Pons (tissue), 1 donor: Measurements from ENCODE around the gene HIGD1A.

Experiments used
- DNase-seq: peaks from one replicate; pipeline ENCODE4 v3.0.0-alpha.2; 2016; ENCODE audit warnings: low spot score

HIGD1A gene

DNA sequence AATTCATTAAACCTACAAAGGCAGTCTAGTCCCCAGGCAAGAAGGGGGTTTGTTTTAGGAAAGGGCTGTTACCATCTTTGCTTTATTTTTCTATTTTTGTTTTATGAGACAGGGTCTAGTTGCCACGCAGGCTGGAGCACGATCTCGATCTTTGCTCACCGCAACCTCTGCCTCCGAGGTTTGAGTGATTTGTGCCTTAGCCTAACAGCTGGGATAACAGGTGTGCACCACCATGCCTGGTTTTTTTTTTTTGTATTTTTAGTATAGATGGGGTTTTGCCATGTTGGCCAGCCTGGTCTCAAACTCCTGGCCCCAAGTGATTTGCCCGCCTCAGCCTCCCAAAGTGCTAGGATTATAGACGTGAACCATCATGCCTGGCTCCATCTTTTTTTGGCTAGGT lies 4.9 kb downstream of the HIGD1A start:
- DNase-seq: no peak

- no peak for DNase-seq
These were observed 7.9 kb downstream of the HIGD1A start for GRCh38 chr3:42796332-42796885.

GRCh38 chr3:42795621-42796181 lies 8.6 kb downstream of the HIGD1A start:
- DNase-seq: peak; percentile 59

- no peak for DNase-seq
These were observed 13.5 kb downstream of the HIGD1A start for GRCh38 chr3:42790714-42791229.

DNA sequence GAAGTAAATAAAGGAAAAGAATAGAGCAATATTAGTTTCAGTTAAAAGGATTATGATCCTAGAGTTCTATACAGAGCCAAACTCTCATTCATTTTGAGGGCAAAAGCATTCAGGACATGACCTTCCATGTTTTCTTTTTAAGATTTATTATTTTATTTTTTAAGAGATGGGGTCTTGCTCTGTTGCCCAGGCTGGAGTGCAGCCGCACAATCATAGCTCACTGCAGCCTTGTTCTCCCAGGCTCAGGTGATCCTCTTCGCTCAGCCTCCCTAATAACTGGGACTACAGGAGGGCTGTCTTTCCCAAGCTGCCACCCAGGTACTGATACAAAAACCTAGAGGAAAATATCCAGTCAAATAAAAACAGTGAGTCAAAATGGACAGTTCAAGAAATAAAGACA lies 17.7 kb downstream of the HIGD1A start:
- DNase-seq: no peak

- DNase-seq: no peak
These were observed 18.1 kb downstream of the HIGD1A start for GRCh38 chr3:42786212-42786611.

DNA sequence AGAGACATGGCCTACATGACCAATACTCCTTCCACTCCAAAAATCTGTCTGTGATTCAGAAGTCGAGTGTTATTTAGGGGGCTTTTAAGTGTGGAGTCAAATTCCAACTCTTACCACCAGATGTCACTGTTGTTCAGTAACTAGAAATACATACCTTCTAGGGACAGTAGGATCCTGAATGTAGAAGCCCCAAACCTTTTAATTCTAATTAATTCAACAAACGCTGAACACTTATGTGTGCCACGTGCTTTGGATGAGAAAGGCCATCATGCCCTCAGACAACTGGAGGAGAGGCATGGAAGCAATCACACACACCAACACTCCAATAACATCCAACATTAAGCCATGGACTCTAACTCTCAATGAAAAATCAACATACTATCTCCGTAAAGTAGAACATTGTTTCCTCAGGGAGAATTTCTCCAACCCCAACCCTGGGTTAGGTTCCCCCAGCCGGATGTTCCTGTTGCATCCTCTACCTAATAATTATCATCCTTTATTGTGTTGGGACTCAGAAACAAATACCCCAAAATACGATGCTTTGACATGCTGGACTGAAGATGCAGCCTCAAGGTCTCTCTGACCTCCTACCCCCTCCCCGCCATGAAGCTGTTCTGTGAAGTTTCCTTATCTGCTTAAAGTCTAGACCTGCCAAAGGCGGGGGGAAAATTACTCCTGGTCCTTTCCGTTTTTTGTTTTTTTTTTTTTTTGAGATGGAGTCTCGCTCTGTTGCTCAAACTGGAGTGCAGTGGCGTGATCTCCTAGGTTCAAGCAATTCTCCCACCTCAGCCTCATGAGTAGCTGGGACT lies 23.2 kb downstream of the HIGD1A start:
- peak; percentile 85 for DNase-seq

- DNase-seq: no peak
These were observed 23.9 kb downstream of the HIGD1A start for GRCh38 chr3:42780398-42780797.

DNA sequence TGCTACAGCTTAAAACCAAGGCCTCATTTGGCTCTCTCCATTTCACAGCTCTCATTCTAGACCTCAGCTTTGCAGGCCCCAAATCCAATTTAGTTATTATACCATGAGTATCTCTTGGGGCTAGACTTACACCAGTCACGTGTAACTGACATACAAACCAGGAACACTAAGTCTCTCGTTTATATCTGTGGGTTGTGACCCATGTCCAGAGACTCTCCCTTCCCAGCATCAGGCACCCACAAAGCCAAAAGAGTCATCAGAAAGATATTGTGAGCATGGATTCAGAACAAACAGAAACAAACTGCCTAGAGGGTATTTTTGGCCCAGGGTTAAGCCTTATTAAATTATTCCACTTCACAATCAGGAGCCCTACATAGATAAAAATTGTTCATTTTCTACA lies 25.6 kb downstream of the HIGD1A start:
- no peak for DNase-seq

DNA sequence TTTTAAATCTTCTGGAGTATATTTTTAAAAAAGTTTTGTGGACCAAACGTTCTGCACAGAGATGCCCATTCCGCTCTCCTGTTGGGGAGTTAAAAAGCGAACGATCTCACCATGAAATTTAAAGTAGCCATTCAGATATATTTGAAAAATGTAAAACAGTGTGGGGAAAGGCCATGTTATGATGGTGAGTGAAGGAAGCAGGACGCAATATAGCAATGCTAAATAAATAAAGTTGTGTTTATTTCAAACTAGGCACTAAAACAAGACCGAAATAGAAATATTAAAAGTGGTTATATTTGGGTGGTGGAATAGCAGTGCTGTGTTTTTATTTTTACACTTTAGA lies 30.9 kb downstream of the HIGD1A start:
- no peak for DNase-seq

- DNase-seq: peak; percentile 90
These were observed 31.5 kb downstream of the HIGD1A start, which contains the start of gene CCDC13 for GRCh38 chr3:42772670-42773408. Gene CCDC13 (minus strand): TSS chr3:42773253. CDS start chr3:42758345, 14,908 bp downstream.

GRCh38 chr3:42771271-42771670 lies 33.0 kb downstream of the HIGD1A start:
- DNase-seq: no peak

- DNase-seq: no peak
These were observed 34.7 kb downstream of the HIGD1A start for GRCh38 chr3:42769477-42770131.

GRCh38 chr3:42764561-42765295 lies 39.6 kb downstream of the HIGD1A start:
- peak; percentile 52 for DNase-seq

DNA sequence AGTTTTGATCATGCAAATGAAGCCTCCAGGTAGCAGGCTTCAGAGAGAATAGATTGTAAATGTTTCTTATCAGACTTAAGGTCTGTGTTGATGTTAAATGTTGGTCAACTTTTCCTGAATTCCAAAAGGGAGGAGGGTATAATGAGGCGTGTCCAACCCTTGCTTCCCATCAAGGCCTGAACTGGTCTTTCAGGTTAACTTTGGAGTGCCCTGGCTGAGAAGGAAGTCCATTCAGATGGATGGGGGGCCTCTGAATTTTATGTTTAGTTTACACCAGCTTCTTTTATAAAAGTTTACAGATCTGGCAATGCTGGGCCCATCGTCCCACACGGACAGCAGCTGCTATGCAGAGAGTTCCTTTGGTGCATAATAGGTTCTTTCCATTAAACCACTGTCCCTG lies 40.2 kb downstream of the HIGD1A start:
- no peak for DNase-seq

DNA sequence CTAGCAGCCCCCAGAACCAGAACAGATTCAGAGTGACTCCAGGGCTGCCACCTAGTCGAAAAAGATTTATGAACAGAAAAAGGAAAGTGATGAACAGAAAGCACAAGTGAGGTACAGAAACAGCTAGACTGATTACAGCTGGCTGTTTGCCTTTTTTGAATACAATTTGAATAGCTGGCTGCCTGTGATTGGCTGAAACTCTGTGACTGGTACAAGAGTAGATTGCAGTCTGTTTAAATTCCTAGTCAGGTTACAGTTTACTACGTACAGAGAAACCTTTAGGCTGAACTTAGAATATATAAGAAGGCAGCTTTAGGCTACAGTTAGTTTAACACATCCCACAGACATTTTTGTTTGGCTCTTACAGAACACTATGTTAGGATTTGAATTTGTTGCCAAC lies 41.3 kb downstream of the HIGD1A start:
- DNase-seq: peak; percentile 92

GRCh38 chr3:42762046-42762724 lies 42.1 kb downstream of the HIGD1A start:
- peak; percentile 71 for DNase-seq

DNA sequence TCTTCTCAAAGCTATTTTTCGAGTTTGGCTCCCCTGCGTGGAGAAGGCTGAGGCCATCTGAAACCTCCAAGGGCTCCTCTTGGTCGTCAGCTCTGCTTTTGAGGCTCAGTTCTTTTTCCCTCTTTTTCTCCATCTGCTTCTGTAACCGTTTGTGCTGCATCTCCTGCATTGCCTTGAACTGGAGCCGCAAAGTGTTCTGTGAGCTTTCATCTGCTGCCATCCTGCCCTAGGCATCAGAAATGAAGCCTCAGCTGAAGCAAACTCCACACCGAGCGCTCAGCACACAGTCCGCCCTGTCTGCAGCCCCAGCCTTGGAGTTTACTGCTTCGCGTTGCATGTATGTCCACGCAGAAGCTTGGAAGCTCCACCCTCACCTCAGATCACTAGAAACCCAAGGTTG lies 46.2 kb downstream of the HIGD1A start:
- DNase-seq: no peak

DNA sequence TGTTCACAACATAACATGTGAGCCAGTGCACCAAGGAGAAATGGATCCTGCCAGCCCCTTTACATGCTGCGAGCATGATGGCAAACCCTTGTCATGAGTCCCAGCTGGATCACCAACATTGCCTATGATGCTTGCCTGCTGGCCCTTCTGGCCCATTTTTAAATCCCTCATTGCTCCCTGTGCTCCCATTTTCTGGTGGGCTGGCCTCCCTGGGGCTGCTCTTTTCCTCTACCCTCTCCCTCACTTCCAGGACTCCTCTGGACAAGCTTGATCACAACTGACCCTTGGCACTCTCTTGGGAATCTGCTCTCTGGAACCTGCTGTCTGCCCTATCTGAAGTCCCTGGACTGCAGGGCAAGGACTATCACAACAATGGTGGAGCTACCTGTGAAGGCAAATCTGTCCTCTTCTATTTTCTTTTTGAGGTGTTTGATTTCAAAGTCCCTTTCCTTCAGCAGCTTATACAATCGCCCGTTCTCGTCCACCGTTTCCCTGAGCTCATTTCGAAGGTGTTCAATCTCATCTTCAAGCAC lies 47.5 kb downstream of the HIGD1A start:
- no peak for DNase-seq
